ENCODE data around the gene LEUTX.

Gene LEUTX

GRCh38 chr19:39829702-39830275, 51.1 kb downstream of the LEUTX start:
- H3K27ac ChIP-seq = no peak overlapping the region
- peaks cover 71% of the 10 kb centered on the region for H3K36me3 ChIP-seq
- TF ChIP-seq CTCF (IDR thresholded peaks at IDR 0.05; ENCODE audit: low read depth, low read length) = no peak
- H3K9me3 ChIP-seq (ENCODE audit: severe bottlenecking) = no peaks in the 10 kb centered on the region
- no peaks in the 10 kb centered on the region for H3K27me3 ChIP-seq (ENCODE audit: insufficient read depth, low read depth, severe bottlenecking)
- no peak overlapping the region for H3K4me3 ChIP-seq (ENCODE audit: low read depth, low read length)
- no peak for DNase-seq

- H3K27ac ChIP-seq = no peak overlapping the region
- peaks cover 76% of the 10 kb centered on the region for H3K36me3 ChIP-seq
- H3K4me3 ChIP-seq (ENCODE audit: low read depth, low read length) = no peak overlapping the region
- no peaks in the 10 kb centered on the region for H3K27me3 ChIP-seq (ENCODE audit: insufficient read depth, low read depth, severe bottlenecking)
- no peaks in the 10 kb centered on the region for H3K9me3 ChIP-seq (ENCODE audit: severe bottlenecking)
- no peak for DNase-seq
- no peak for TF ChIP-seq CTCF (IDR thresholded peaks at IDR 0.05; ENCODE audit: low read depth, low read length)
Observed at GRCh38 chr19:39830406-39830805, 51.8 kb downstream of the LEUTX start.

DNA sequence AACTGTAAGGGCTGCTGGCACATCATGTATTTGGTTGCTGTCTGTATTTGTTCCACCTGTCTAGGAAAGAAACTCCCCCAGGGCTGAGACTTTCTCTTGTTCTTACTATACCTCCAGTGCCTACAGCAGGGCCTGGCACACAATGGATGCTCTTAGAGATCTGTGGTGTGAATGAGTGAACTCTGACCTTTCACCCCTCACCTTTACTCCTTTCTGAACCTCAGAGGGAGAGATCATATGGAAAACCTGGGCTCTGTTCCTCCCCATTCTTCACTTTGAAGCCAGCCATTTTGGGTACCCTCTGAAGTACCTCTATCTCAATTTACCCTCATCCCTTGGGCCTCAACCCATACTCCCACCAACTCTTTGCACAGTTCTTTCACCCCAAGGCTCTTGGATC, 52.2 kb downstream of the LEUTX start:
- no peak for DNase-seq
- H3K27ac ChIP-seq = no peak overlapping the region
- no peaks in the 10 kb centered on the region for H3K9me3 ChIP-seq (ENCODE audit: severe bottlenecking)
- no peaks in the 10 kb centered on the region for H3K27me3 ChIP-seq (ENCODE audit: insufficient read depth, low read depth, severe bottlenecking)
- peaks cover 76% of the 10 kb centered on the region for H3K36me3 ChIP-seq
- H3K4me3 ChIP-seq (ENCODE audit: low read depth, low read length) = no peak overlapping the region
- no peak for TF ChIP-seq CTCF (IDR thresholded peaks at IDR 0.05; ENCODE audit: low read depth, low read length)

GRCh38 chr19:39831679-39832078, 53.0 kb downstream of the LEUTX start:
- no peak for DNase-seq
- Histone ChIP-seq H3K36me3 (peaks cover 77% of the 10 kb centered on the region), H3K9me3 (ENCODE audit: severe bottlenecking) (no peaks in the 10 kb centered on the region), H3K4me3 (ENCODE audit: low read depth, low read length) (no peak overlapping the region), H3K27ac (no peak overlapping the region), H3K27me3 (ENCODE audit: insufficient read depth, low read depth, severe bottlenecking) (no peaks in the 10 kb centered on the region)
- TF ChIP-seq CTCF (IDR thresholded peaks at IDR 0.05; ENCODE audit: low read depth, low read length) = no peak

DNA sequence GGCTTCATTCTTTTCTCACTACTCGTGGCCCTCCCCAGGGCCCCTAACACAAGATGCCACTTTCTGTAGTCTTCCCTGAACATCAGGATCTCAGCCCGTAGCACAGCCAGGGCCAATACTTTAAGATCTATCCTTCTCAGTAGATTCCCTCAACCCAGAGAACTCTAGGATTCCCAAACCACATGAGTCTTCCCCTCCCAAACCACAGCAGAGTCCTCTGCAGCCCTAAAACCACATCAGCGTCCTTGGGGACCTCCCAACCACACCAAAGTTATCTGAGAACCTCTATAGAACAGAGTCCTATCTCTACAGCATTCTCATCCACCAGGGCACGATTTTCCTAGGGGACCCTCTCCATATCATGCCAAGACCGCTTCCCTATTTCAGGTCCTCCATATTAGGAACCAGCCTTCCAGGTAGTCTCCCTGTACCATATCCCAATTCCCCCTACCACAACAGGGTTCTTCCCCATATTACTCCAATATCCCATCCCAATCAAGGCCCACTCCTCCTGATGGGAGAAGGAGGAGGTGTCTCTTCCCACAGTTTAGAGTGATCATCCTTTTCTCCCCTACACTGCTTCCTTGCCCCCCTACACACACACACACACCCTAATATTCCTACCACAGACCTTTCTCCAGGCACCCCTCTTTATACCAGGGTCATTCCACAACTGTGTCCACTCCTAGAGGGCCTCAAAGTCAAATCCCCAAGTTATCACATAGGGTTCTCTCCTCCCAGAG, 53.9 kb downstream of the LEUTX start:
- Histone ChIP-seq H3K27ac (peak overlapping the region; percentile 90), H3K36me3 (peaks cover 79% of the 10 kb centered on the region), H3K9me3 (ENCODE audit: severe bottlenecking) (no peaks in the 10 kb centered on the region), H3K27me3 (ENCODE audit: insufficient read depth, low read depth, severe bottlenecking) (no peaks in the 10 kb centered on the region), H3K4me3 (ENCODE audit: low read depth, low read length) (peak overlapping the region; percentile 89)
- no peak for TF ChIP-seq CTCF (IDR thresholded peaks at IDR 0.05; ENCODE audit: low read depth, low read length)
- DNase-seq = no peak

DNA sequence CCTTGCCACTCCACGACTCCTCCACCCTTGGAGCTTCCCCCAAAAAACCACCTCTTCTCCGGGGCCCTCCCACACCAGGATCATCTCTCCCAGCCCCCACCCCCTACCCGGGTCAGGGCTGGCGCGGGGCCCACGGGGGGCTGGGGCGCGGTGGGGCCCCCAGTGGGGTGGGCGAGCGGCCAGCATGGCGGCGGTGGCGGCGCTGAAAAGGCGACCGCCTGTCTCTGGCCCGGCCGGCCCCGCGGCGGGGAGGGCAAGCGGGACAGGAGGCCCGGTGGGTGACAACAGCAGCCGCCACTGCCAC, 54.5 kb downstream of the LEUTX start:
- Histone ChIP-seq H3K27me3 (ENCODE audit: insufficient read depth, low read depth, severe bottlenecking) (no peaks in the 10 kb centered on the region), H3K36me3 (peaks cover 79% of the 10 kb centered on the region), H3K4me3 (ENCODE audit: low read depth, low read length) (peak overlapping the region; percentile 89), H3K27ac (peak overlapping the region; percentile 90), H3K9me3 (ENCODE audit: severe bottlenecking) (no peaks in the 10 kb centered on the region)
- no peak for DNase-seq
- no peak for TF ChIP-seq CTCF (IDR thresholded peaks at IDR 0.05; ENCODE audit: low read depth, low read length)
